DOHH2 (cell line): Measurements from ENCODE around the gene SGO2.

Experiments
- EZH2phosphoT487 ChIP-seq: fragments of 200-600 bp; sonication (generic); IDR thresholded peaks from 2 replicates; pipeline ENCODE4 v1.6.1; 2017; ENCODE audit warnings: borderline replicate concordance, mild to moderate bottlenecking, antibody characterized with exemption, low read length, moderate library complexity, mixed read lengths
- TF ChIP-seq, protein P1 (sequence below): fragments of 200-600 bp; sonication (generic); IDR thresholded peaks from one replicate; pipeline ENCODE4 v1.5.1; 2014; ENCODE audit warnings: antibody characterized with exemption, mild to moderate bottlenecking, low read depth, low read length; ENCODE audit not compliant: poor library complexity, severe bottlenecking

DNA sequence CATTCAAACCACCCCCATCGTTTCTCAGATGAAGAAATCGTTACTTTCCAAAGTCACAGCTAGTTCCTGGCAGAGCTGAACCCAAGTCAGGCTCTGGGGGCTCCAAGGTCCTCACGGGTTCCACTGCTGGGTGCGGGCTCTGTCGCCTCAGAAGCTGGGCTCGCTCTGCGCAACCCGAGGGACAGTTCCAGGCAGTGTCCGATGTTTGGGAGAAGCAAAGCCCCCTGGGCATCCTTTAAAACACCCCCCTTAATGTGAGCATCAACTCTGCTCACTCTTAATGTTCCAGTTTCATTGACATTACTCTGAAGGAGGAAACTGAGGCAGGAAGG, 60.6 kb downstream of the SGO2 start:
- TF ChIP-seq, protein P1, sequence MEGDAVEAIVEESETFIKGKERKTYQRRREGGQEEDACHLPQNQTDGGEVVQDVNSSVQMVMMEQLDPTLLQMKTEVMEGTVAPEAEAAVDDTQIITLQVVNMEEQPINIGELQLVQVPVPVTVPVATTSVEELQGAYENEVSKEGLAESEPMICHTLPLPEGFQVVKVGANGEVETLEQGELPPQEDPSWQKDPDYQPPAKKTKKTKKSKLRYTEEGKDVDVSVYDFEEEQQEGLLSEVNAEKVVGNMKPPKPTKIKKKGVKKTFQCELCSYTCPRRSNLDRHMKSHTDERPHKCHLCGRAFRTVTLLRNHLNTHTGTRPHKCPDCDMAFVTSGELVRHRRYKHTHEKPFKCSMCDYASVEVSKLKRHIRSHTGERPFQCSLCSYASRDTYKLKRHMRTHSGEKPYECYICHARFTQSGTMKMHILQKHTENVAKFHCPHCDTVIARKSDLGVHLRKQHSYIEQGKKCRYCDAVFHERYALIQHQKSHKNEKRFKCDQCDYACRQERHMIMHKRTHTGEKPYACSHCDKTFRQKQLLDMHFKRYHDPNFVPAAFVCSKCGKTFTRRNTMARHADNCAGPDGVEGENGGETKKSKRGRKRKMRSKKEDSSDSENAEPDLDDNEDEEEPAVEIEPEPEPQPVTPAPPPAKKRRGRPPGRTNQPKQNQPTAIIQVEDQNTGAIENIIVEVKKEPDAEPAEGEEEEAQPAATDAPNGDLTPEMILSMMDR: no peak
- no peak for TF ChIP-seq EZH2phosphoT487
